RWPE1 (cell line): Measurements from ENCODE around the gene NEK1.

Experiments
- CTCF ChIA-PET: fragments of 350-600 bp; sonication (Branson Sonifier 250); formaldehyde crosslinking; extraction: SDS; loops from one replicate; lab custom pipeline; 2021; lab: Yijun Ruan, JAX
- POLR2A ChIA-PET: fragments of 400-600 bp; formaldehyde crosslinking; extraction: SDS; loops from one replicate; lab custom pipeline; 2020; ENCODE audit warnings: antibody characterized with exemption; ENCODE audit not compliant: low non-redundant PET; lab: Yijun Ruan, JAX
- DNase-seq: peaks from one replicate; pipeline ENCODE4 v3.0.0; 2012; ENCODE audit warnings: low spot score
- H3K27ac ChIP-seq: fragments of 450-650 bp; 2 replicates; pipeline ENCODE4 v1.5.1; 2017
- TF ChIP-seq, protein P1 (sequence below): fragments of 450-650 bp; conservative IDR thresholded peaks from 2 replicates; pipeline ENCODE4 v1.5.1; 2017; ENCODE audit warnings: low read depth, mild to moderate bottlenecking

The NEK1 gene

DNA sequence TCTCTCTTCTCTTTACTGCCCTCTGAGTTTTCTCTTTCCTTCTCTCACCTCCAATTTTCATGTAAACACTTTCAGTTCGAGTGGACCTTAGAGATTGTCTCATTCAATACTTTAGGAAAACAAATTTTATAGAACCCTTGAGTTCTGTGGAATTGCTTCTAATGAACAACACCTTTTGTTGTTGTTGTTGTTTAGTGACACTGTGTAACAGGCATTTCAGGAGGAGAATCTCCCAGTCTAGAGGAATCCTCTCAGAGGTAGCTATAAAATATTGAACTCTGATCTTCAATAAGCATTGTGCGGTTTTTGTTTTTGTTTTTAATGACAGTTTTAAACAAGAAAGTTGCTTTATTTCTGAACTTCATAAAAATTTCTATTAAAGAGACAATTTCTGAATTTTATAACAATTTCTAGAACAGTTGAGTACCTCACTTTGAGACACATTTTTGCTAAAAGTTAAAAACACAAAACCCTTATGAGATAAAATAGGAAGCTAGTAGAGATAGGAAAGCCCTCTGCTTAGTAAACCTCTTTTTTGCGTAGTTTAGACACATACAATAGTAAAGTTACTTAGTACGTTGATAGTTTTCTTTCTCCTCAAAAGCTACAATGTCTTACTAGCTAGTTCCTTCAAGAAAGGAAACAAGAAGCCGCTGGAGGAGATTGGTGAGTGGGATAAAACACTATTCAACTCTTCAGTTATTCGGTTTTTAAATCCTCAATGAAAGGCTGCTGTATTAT, 46.8 kb upstream of the NEK1 start:
- DNase-seq, result no peak
- CTCF ChIA-PET, result interaction anchor here (1.8 kb wide), 1 partner anchor 14 kb away, joined by 4 read pairs; no protein-coding TSS in a partner anchor
- TF ChIP-seq, protein P1, sequence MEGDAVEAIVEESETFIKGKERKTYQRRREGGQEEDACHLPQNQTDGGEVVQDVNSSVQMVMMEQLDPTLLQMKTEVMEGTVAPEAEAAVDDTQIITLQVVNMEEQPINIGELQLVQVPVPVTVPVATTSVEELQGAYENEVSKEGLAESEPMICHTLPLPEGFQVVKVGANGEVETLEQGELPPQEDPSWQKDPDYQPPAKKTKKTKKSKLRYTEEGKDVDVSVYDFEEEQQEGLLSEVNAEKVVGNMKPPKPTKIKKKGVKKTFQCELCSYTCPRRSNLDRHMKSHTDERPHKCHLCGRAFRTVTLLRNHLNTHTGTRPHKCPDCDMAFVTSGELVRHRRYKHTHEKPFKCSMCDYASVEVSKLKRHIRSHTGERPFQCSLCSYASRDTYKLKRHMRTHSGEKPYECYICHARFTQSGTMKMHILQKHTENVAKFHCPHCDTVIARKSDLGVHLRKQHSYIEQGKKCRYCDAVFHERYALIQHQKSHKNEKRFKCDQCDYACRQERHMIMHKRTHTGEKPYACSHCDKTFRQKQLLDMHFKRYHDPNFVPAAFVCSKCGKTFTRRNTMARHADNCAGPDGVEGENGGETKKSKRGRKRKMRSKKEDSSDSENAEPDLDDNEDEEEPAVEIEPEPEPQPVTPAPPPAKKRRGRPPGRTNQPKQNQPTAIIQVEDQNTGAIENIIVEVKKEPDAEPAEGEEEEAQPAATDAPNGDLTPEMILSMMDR, result no peak
- no peak overlapping the region for H3K27ac ChIP-seq
- POLR2A ChIA-PET, result interaction anchor here (0.6 kb wide), 1 partner anchor 15 kb away, joined by 3 read pairs; no protein-coding TSS in a partner anchor

DNA sequence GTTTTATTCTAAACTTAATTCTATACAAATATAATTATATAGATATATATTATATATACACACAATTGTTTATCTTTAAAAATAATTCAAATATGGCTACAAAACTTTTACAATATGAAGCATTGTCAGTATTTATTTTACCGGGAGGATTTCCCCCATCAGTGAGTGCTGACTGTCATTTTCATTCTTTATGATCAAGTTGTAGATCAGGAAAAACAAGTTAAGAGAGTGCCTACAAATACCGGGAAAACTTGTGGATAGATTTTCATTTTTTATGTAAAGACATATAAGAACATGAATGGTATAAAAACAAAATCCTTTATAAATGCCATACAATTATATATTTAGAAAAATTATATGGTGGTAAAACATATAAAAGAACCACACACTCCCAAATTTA, 45.8 kb upstream of the NEK1 start:
- no peak overlapping the region for H3K27ac ChIP-seq
- DNase-seq, result peak; percentile 19
- ChIA-PET POLR2A (no interaction called here), CTCF (interaction anchor here (0.7 to 1.1 kb wide), 2 partner anchors 45 to 587 kb away, joined by 3 read pairs; no protein-coding TSS in a partner anchor)
- TF ChIP-seq, protein P1, result no peak

DNA sequence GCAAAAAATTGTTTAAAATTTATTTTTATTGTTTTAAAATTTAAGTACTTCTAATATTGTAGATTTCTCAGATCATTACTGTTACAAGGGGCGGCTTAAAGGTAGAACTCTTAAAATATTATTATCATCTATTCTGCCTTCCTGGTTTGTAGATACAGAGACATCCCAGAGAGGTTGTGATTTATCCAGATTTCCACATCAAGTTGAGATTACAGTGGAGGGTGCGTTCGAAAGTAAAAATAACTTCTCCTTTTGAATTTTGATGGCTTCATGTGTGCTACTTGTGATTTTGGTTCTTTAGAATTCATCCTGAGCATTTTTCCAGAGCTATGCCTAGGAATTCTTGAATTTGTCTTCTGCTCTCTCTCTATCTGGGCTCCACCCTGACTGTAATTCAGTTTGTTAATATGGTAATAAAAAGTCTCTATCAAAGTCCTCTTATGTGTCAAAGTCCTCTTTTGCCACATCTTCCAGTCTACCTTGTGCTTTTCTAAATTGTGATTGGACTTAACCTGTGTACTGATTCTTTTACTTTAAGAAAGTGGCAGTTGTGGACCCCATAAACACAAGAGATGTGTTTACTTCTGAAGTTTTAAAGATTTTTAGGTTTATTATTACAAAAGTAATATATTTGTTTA, 45.2 kb upstream of the NEK1 start:
- POLR2A ChIA-PET, result no interaction called here
- TF ChIP-seq, protein P1, result no peak
- no peak overlapping the region for H3K27ac ChIP-seq
- DNase-seq, result no peak
- CTCF ChIA-PET, result interaction anchor here (0.7 to 1.1 kb wide), 2 partner anchors 44 to 46 kb away, joined by 3 read pairs; no protein-coding TSS in a partner anchor

DNA sequence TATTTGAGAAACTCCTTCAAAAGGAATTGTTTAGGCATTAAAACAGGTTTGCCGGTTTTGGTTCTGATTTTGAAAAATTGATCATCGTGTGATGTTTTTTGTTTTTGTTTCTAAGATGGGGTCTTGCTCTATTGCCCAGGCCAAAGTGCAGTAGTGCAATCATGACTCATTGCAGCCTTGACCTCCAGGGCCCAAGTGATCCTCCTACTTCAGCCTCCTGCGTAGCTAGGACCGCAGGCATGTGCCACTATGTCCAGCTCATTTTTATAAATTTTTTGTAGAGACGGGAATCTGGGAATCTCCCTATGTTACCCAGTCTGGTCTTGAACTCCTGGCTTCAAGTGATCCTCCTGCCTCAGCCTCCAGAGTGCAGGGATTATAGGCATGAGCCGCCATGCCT, 43.0 kb upstream of the NEK1 start:
- no peak for DNase-seq
- H3K27ac ChIP-seq, result no peak overlapping the region
- ChIA-PET CTCF (interaction anchor here (0.6 kb wide), 1 partner anchor 68 kb away, joined by 6 read pairs; no protein-coding TSS in a partner anchor), POLR2A (no interaction called here)
- TF ChIP-seq, protein P1, result no peak

DNA sequence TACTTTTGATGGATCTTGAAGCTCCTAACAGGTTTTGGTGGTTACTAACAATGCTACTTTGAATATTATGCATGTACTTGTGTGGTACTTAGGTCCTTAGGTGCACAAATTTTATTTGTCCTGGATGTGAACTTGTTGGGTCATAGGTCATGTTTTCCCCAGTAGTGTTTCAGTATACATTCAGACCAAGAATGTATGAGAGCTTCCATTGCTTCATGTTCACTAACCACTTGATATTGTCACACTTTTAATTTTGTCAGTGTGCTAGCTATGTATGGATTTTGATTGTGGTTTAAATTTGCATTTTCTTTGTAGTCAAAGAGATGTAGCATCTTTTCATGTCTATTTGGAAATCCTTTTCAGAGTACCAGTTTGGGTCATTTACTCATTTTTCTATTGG, 40.2 kb upstream of the NEK1 start:
- ChIA-PET POLR2A (no interaction called here), CTCF (no interaction called here)
- no peak overlapping the region for H3K27ac ChIP-seq
- DNase-seq, result no peak
- TF ChIP-seq, protein P1, result no peak

DNA sequence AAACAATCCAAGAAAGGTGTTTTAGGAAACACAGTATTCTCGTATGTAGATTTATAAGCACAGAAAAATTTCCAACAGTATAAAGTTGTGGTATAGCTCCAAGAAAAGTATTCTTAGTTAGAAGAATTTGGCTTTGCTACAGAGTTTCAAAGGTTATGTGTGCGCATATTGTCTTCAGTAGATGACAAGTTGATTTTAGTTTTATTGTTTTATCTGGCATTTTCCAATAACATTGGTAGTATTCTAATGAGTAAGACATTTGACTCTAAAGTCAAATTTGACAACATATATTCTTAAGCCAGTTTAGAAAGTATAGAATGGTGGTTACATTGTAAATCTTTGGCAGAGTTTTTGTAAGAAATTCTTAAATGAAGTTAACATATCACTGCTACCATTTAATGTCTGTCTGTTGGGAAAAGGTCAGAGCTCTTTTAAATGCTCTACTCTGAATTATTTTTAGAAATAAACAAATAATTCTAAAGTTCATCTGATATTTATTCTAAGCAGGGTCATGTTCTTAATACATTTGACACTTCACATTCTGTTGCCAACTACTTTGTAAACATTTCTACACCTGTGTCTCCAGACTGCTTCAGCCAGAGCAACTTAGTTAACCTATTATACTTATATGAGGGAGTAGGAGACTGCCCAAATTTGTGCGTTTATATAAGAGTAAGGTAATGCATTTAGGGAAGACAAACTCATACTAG, 38.0 kb upstream of the NEK1 start:
- TF ChIP-seq, protein P1, result no peak
- DNase-seq, result no peak
- ChIA-PET CTCF (interaction anchor here (0.7 kb wide), 1 partner anchor 18 kb away, joined by 4 read pairs; no protein-coding TSS in a partner anchor), POLR2A (no interaction called here)
- no peak overlapping the region for H3K27ac ChIP-seq
